GM18909 (cell line): ENCODE results near the gene ASB6.

ENCODE experiments used
- ATAC-seq: cut with Tn5 transposase; IDR thresholded peaks from one replicate; pipeline ENCODE4 v1.9.1; 2021; ENCODE audit warnings: mild to moderate bottlenecking; ENCODE audit not compliant: unreplicated experiment, poor library complexity

The ASB6 gene

DNA sequence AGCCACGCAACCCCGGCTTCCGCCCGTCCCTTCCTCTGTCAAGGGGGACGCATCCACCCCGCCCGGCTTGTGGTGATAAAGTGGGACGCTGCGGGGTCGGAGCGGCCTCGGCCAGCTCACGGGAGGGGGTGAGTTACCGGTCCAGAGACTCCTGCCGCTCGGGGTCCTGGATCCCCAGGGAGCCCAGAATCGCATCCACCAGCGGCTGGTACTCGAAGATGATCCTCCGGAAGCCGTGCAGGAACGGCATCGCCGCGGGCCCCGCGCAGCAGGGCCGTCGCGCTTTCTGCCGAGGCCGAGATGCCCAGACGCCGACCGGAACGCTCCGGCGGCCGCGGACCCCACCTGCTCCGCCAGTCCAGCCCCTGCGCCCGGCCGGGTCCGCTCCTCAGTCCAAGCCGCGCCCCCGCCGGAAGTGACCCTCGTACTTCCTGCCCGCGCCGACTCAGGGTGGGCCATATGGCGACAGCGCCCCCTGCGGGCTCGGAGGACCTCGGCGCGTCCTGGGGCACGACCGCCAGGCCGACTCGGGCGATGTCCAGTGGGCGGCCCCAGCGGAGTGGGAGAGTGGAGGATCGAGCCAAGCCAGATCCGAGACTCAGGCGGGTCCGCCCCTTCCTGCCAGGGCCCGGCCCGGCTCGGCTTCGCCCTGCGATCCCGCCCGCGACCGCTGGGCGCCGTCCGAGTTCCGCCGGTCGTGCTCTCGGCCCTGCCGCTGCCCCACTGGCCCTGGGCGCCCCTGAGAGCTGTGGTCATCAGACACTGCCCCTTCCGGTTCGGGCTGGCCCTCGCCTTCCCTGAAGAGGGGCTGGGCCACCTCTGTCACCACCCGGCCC, at the start of gene ASB6:
ASB6 (minus strand) TSS at position 402 of the 836 bp plus-strand sequence; CDS start at position 250, 152 bp downstream.
- peak; percentile 89 for ATAC-seq

DNA sequence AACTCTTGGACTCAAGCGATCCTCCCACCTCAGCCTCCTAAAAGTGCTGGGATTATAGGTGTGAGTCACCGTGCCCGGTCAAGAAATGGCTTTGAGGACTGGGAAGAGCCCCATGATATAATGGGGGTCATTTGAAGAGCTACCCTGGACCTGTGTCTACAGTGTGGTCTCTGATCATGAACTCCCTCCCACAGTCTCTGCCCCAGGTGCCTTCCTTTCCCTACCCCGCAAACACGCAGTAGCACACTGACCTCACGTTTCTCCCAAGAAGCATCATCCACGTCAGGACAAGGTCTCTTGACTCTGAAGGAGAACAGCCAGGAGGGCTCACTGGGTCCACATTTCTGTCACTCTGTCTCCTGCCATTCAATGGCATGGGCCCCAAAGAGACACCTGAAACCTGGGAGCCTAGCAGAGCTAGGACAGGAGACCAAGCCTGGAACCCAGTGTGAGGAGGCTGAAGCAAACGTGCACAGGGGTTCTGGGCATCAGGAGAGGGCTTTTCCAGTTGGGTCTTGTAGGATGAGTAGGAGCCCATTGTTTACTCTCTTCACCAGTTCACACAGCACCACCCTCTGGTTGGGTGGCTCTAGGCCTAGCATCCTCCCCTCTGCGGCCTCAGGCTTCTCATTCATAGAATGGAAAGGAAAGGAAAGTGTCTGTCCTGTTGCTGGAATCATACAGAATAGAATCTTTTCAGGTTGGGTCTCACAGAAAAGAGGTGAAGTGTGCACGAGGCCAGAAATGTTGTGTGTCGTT, 46.5 kb upstream of the ASB6 start:
- no peak for ATAC-seq

DNA sequence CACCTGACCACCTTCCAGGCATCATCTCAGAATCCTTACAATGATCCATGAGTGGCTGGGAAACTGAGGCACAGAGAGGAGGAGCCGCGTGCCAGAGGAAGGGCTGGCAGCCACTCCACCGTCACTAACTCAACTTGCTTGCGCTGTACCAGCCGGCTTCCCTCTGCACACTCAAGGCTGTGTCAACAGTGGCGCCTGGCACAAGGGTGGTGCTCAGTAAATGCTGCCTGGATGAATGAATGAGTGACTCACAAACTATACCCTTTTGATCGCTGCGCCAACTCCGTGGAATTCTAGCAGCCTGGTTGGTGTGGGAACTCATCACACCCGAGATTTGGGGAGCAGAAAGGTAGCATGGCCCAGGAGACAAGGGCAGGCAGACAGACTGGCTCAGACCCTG, 45.4 kb upstream of the ASB6 start:
- no peak for ATAC-seq

- no peak for ATAC-seq
These were observed 44.8 kb upstream of the ASB6 start for GRCh38 chr9:129686736-129687135.

DNA sequence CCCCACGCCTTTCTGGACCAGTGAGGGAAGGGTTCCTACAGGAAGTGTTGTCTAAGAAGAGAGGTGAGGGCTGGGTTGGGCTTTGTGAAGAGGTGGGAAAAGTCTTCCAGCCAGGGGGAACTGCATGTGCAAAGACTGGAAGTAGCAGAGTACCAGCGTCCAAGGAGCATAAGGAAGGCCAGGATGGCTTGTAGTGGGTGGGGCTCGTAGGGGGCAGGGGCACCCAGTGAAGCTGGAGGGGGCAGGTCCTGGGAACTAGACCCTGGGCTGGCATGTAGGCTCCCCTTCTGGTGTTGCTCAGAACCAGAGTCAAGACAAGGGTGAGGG, 43.9 kb upstream of the ASB6 start:
- no peak for ATAC-seq

DNA sequence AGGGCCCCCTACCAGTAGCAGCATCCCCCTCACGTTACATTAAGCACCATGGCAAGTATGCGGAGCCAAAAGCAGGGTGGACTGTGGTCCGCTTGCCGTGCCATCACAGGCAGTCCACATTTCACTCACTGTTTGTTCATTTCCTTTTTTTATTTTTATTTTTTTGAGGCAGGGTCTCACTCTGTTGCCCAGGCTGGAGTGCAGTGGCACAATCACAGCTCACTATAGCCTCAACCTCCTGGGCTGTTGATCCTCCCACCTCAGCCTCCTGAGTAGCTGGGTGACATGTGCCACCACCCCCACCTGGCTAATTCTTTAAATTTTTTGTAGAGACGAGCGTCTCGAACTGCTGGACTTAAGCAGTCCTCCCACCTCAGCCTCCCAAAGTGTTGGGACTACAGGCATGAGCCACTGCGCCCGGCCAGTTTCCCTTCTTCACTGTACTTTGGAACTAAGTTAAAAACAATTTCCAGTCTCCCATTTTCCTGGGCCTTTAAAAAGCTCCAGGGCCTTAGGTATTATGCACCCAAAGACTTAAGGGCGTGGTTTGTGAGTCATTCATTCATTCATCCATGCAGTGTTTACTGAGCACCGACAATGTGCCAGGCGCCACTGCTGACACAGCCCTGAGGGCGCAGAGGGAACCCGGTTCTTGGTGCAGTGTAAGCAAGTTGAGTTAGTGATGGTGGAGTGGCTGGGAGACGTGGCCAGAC, 43.4 kb upstream of the ASB6 start:
- no peak for ATAC-seq

GRCh38 chr9:129682381-129682780, 40.4 kb upstream of the ASB6 start:
- ATAC-seq = no peak

DNA sequence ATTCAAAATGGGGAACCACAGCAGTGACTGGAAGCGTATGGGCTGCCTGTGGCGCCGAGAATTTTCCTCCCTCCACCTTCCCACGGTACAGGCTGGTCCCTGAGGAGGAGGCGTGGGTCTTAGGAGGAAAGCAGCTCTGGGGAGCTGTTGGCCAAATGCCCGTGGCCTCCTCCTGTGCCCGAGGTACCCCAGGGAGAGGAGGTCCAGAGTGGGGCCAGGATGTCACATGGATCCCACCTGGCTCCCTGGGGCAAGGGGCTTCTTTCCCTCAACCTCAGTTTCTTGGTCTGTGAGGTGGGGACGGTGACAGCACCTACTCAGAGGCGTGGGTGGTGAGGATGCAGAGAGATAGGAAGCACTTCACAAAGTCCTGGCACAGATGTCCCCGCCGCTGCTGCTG, 40.0 kb upstream of the ASB6 start:
- no peak for ATAC-seq

DNA sequence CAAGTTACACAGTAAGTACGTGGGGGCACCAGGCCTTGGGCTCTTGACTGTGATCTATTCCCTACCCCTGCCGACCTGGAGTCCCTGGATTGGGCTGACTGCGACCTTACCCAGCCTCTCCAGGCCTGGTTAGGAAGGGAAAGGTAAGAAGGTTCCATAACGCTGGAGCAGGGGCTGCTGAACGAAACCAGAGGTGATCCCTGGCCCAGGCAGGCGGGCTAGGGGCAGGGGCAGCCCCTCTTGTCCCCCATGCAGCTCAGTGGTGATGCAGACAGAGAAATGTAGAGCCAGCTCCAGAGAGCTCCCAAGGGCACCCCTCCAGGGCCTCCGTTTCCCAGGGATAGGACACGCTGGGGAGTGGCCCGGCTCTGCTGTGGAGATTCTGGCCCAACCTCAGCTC, 37.6 kb upstream of the ASB6 start:
- ATAC-seq = no peak

DNA sequence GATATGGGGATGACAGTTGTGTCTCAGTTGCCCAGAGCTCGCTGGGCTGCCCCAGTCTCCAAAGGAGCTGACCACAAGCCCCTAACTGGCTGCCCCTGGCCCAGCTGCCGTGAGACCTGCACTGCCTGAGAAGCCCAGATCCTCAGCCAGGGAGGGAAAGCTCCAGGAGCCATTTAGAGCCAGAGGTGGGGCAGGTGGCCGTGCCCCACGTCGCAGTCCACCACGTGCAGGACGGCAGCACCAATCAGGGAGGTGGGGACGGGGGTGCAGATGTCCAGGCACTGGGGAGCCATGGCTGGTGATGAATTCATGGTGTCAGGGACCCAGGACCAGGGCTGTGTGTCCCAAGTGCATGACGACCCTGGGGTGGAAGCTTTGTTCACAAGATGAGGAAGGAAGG, 36.9 kb upstream of the ASB6 start:
- ATAC-seq = no peak

DNA sequence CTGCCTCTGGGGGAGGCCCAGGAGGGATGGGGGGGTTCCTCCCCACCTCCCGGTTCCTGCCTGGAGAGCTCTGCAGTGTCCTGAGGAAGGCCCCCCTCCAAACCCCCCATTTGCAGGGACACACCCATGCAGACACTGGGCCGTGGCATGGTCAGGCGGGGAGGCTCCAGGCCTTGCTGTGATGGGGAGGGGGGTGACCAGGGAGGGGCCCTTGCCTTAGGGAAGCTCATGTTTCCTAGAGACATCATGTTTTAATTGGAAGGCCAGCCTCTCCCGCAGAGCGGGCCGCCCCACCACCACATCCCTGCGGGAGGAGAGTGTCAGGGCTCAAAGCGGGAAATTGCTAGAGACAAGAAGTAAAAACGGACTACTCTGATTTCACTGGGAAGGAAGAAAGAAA, 35.5 kb upstream of the ASB6 start:
- no peak for ATAC-seq

GRCh38 chr9:129676975-129677374, 35.0 kb upstream of the ASB6 start:
- ATAC-seq = no peak

- no peak for ATAC-seq
These were observed 34.3 kb upstream of the ASB6 start for GRCh38 chr9:129676287-129676686.

DNA sequence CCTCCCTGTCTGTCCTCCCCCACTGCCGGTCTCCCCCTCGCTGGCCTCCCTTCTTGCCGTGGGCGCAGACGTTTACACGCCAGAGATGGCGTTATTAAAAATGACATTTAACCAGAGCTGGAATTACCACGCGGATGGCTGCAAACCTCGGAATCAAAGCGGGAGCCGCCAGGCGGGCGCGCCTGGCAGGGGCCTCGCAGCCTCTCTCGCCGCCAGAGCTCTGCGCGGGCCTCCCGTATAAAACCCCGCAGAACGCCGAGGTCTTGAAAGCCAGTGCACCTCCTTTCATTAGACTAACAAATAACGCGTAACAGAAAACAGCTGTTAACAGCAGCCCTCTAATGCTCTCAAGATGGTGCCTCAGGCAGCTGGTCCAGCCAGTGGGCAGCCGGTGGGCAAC, 33.7 kb upstream of the ASB6 start:
- no peak for ATAC-seq

- no peak for ATAC-seq
These were observed 32.3 kb upstream of the ASB6 start for GRCh38 chr9:129674229-129674628.

DNA sequence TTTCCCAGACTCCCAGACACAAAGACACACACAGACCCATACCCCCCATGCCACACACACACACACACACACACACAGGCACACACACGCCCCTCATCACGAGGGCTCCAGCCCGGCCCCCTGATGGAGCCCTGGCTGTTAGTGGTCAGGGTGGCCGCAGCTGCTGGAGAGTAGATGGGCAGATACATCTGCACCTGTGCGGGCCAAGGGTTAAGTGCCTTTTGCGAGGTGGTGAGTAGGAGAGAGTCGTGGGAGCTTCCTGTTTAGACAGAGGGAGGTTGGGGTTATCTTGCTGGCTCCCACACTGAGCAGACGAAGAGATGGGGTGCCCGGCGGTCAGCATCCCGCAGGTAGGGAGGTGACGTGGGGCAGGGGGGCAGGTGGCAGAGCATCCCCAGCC, 31.7 kb upstream of the ASB6 start:
- ATAC-seq = no peak

DNA sequence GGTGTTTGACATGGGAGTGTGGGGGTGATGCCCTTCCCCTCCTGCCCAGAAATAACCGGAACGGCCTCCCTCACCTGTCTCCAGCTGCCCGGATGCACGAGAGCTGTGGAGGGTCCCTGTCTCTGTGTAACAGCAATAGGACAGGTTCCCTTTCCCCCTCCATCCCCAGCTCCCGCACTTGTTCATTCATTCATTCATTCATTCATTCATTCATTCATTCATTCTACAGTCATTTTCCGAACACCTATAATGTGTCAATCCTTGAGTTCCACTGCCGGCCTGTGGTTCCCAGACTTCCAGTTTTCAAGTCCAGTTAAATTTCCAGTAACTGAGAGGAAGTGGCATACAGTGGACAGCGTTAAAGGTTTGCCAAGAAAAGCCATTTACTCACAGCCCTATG, 30.8 kb upstream of the ASB6 start:
- ATAC-seq = no peak

- no peak for ATAC-seq
These were observed 29.6 kb upstream of the ASB6 start for GRCh38 chr9:129671519-129671918.

DNA sequence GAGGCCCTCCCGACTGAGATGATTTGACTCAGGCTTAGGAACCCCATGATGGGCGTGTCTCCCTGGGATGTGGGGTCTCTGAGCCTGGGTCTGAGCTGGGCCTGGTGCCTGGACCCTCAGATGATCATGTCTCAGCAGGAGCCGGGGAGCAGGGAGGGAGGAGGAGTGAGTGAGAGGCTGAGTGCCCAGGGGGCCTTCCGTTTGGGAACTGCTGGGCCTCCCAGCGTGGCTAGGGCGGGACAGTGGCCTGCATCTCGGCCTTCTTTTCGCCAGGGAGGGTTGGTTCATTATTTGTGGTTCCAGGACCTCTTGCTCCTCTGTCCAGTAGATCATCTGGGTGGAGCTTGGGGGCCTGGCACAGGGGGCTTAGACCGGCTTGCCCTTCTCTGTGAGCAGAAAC, 29.1 kb upstream of the ASB6 start:
- ATAC-seq = no peak

DNA sequence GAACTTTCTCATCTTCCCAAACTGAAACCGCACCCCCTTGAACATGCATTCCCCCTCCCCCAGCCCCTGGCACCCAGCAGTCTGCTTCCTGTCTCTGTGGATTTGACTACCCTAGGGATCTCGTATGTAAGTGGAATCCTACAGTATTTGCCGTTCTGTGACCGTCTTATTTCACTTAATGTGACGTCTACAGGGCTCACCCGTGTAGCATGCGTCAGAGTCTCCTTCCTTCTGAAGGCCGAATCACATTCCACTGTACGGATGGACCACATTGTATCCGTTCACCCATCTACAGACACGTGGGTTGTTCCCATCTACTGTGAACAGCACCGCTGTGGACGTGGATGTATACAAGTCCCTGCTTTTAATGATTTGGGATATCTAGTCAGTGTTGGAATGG, 28.0 kb upstream of the ASB6 start:
- ATAC-seq = no peak

- ATAC-seq = no peak
These were observed 27.3 kb upstream of the ASB6 start for GRCh38 chr9:129669141-129669718.
